DND-41 (cell line): ENCODE data around the gene MEGF11.

Experiments used
- ATAC-seq: fragments of 200-7000 bp; cut with Tn5 transposase; 3 replicates; pipeline ENCODE4 v1.9.1; 2021; ENCODE audit warnings: low read depth; ENCODE audit not compliant: insufficient read depth
- DNase-seq: peaks from one replicate; pipeline ENCODE4 v3.0.0-alpha.2; 2020
- H2AFZ ChIP-seq: 2 replicates; pipeline ENCODE4 v1.6.0; 2012; ENCODE audit warnings: low read depth, low read length
- H3K27ac ChIP-seq: 2 replicates; pipeline ENCODE4 v1.5.1; 2012; ENCODE audit warnings: low read length, inconsistent platforms
- H3K27me3 ChIP-seq: fragments of 200-600 bp; sonication (generic); 2 replicates; pipeline ENCODE4 v1.6.0; 2012; ENCODE audit warnings: low read length, mild to moderate bottlenecking, inconsistent platforms; ENCODE audit not compliant: insufficient read depth, poor library complexity
- H3K36me3 ChIP-seq: 2 replicates; pipeline ENCODE4 v1.5.1; 2012; ENCODE audit warnings: low read length, inconsistent platforms; ENCODE audit not compliant: insufficient read depth
- H3K4me1 ChIP-seq: 2 replicates; pipeline ENCODE4 v1.5.1; 2012; ENCODE audit warnings: mild to moderate bottlenecking, low read length; ENCODE audit not compliant: insufficient read depth
- H3K4me2 ChIP-seq: 2 replicates; pipeline ENCODE4 v1.6.0; 2012; ENCODE audit warnings: mild to moderate bottlenecking, moderate library complexity, low read length, inconsistent platforms; ENCODE audit not compliant: insufficient read depth
- H3K4me3 ChIP-seq, 2 experiments: fragments of 200-600 bp in 1 of 2; shearing (Covaris generic) in 1 of 2; 2 replicates each; pipeline ENCODE4 v1.5.1; 2012 to 2016; ENCODE audit warnings: inconsistent platforms in 2 of 2, low read length in 2 of 2, mild to moderate bottlenecking in 2 of 2, low read depth in 1 of 2, moderate library complexity in 1 of 2
- H3K79me2 ChIP-seq: 2 replicates; pipeline ENCODE4 v1.6.0; 2012; ENCODE audit warnings: low read length, inconsistent platforms; ENCODE audit not compliant: insufficient read depth
- H3K9ac ChIP-seq: 2 replicates; pipeline ENCODE4 v1.6.0; 2012; ENCODE audit warnings: low read depth, mild to moderate bottlenecking, inconsistent platforms, low read length, moderate library complexity
- H3K9me3 ChIP-seq: 2 replicates; pipeline ENCODE4 v1.5.1; 2012; ENCODE audit warnings: low read length, moderate library complexity, mild to moderate bottlenecking, inconsistent platforms; ENCODE audit not compliant: insufficient read depth, severe bottlenecking
- H4K20me1 ChIP-seq: 2 replicates; pipeline ENCODE4 v1.6.0; 2012; ENCODE audit warnings: low read length; ENCODE audit not compliant: insufficient read depth
- CTCF ChIP-seq: IDR thresholded peaks from 2 replicates; pipeline ENCODE4 v1.5.1; 2012; ENCODE audit warnings: borderline replicate concordance, low read length, moderate library complexity, mild to moderate bottlenecking; ENCODE audit not compliant: poor library complexity, severe bottlenecking; ENCODE audit errors: extremely low read depth
- EZH2 ChIP-seq: IDR thresholded peaks from 3 replicates; pipeline ENCODE4 v1.6.1; 2012; ENCODE audit warnings: borderline replicate concordance, low read depth, mild to moderate bottlenecking, moderate library complexity, low read length, inconsistent platforms; ENCODE audit not compliant: severe bottlenecking

The MEGF11 gene

GRCh38 chr15:65901336-65901735 is 352.2 kb downstream of the MEGF11 start:
- H4K20me1 ChIP-seq: no peaks in the 10 kb centered on the region
- peaks cover 52% of the 10 kb centered on the region for H3K36me3 ChIP-seq
- H3K79me2 ChIP-seq: no peaks in the 10 kb centered on the region
- no peaks in the 10 kb centered on the region for H3K4me1 ChIP-seq
- no peak for DNase-seq
- H2AFZ ChIP-seq: no peak overlapping the region
- H3K27ac ChIP-seq: no peak overlapping the region
- no peaks in the 10 kb centered on the region for H3K9me3 ChIP-seq
- no peak for TF ChIP-seq EZH2
- TF ChIP-seq CTCF: no peak
- ATAC-seq: no peak
- H3K27me3 ChIP-seq: no peaks in the 10 kb centered on the region
- H3K4me3 ChIP-seq: no peak overlapping the region
- no peak overlapping the region for H3K9ac ChIP-seq
- H3K4me2 ChIP-seq: no peak overlapping the region

- no peak for ATAC-seq
- TF ChIP-seq CTCF (no peak), EZH2 (no peak)
These were observed 353.1 kb downstream of the MEGF11 start for GRCh38 chr15:65900488-65900887.

GRCh38 chr15:65896236-65896635 is 357.3 kb downstream of the MEGF11 start:
- no peak overlapping the region for H3K4me2 ChIP-seq
- H3K9ac ChIP-seq: no peak overlapping the region
- no peaks in the 10 kb centered on the region for H3K27me3 ChIP-seq
- TF ChIP-seq CTCF (no peak), EZH2 (no peak)
- H4K20me1 ChIP-seq: no peaks in the 10 kb centered on the region; the same call in 1 of the 2 replicates
- H3K79me2 ChIP-seq: peaks cover 7% of the 10 kb centered on the region; the same call in 1 of the 2 replicates
- no peak overlapping the region for H3K4me3 ChIP-seq
- no peaks in the 10 kb centered on the region for H3K9me3 ChIP-seq
- H3K4me1 ChIP-seq: no peaks in the 10 kb centered on the region
- H2AFZ ChIP-seq: no peak overlapping the region
- DNase-seq: no peak
- ATAC-seq: no peak
- no peak overlapping the region for H3K27ac ChIP-seq
- H3K36me3 ChIP-seq: peaks cover 61% of the 10 kb centered on the region

More at GRCh38 chr15:65900488-65900887, 353.1 kb downstream of the MEGF11 start:
- Histone ChIP-seq H3K27me3 (no peaks in the 10 kb centered on the region), H3K4me3 (no peak overlapping the region), H3K27ac (no peak overlapping the region), H3K36me3 (peaks cover 60% of the 10 kb centered on the region), H3K79me2 (no peaks in the 10 kb centered on the region), H2AFZ (no peak overlapping the region), H3K9ac (no peak overlapping the region), H3K4me2 (no peak overlapping the region), H3K9me3 (no peaks in the 10 kb centered on the region), H3K4me1 (no peaks in the 10 kb centered on the region), H4K20me1 (no peaks in the 10 kb centered on the region)
- DNase-seq: no peak

GRCh38 chr15:65893060-65893459 is 360.5 kb downstream of the MEGF11 start:
- H3K36me3 ChIP-seq: peaks cover 59% of the 10 kb centered on the region
- no peak overlapping the region for H3K4me3 ChIP-seq

More at GRCh38 chr15:65893060-65893459, 360.5 kb downstream of the MEGF11 start:
- ATAC-seq: no peak
- Histone ChIP-seq H2AFZ (no peak overlapping the region), H4K20me1 (no peaks in the 10 kb centered on the region; the same call in 1 of the 2 replicates), H3K4me1 (no peaks in the 10 kb centered on the region), H3K9me3 (no peaks in the 10 kb centered on the region), H3K9ac (no peak overlapping the region), H3K79me2 (peaks cover 10% of the 10 kb centered on the region; the same call in 1 of the 2 replicates), H3K27me3 (no peaks in the 10 kb centered on the region), H3K27ac (no peak overlapping the region), H3K4me2 (no peak overlapping the region)
- DNase-seq: no peak
- TF ChIP-seq EZH2: no peak
- no peak for TF ChIP-seq CTCF
